GM12878 (cell line): Measurements from ENCODE around the gene EPN1. TPM values are rescaled to one million over a fixed set of nuclear protein-coding genes. Genes with fewer than 3 reads are reported as not detected.

Experiments used
- ATAC-seq: fragments of 200-7000 bp; cut with Tn5 transposase; 3 replicates; pipeline ENCODE4 v1.9.1; 2020; ENCODE audit warnings: mild to moderate bottlenecking, moderate library complexity
- BruUV-seq: library from RNA; stranded (reverse); fragments of 400-500 nt; replicated peaks from 2 replicates; lab custom pipeline; 2021; lab: Mats Ljungman, UMichigan
- CTCF ChIA-PET: fragments of 300-600 bp; sonication (Branson Sonifier 250); formaldehyde crosslinking; extraction: SDS; loops from one replicate; lab custom pipeline; 2021; ENCODE audit warnings: inconsistent platforms; lab: Yijun Ruan, JAX
- POLR2A ChIA-PET: fragments of 350-600 bp; formaldehyde crosslinking; extraction: SDS; loops from one replicate; lab custom pipeline; 2021; ENCODE audit warnings: inconsistent platforms; lab: Charles Lee
- RAD21 ChIA-PET: fragments of 300-600 bp; sonication (Branson Sonifier 250); formaldehyde crosslinking; loops from one replicate; lab custom pipeline; 2023; ENCODE audit warnings: antibody characterized with exemption; ENCODE audit not compliant: unreplicated experiment; lab: Charles Lee
- SMC1A ChIA-PET: fragments of 300-600 bp; sonication (Branson Sonifier 250); formaldehyde crosslinking; loops from one replicate; lab custom pipeline; 2023; ENCODE audit not compliant: unreplicated experiment, uncharacterized antibody; lab: Charles Lee
- DNase-seq: peaks from one replicate; pipeline ENCODE4 v3.0.0-alpha.2; 2011; ENCODE audit warnings: low read depth, low spot score
- FAIRE-seq: peaks from 3 replicates; lab custom pipeline; 2011; peaks lifted over from hg19 to GRCh38; lab: Jason Lieb, UNC
- H2AFZ ChIP-seq: 2 replicates; pipeline ENCODE4 v1.6.0; 2011; ENCODE audit warnings: low read depth, low read length, control low read depth; ENCODE audit not compliant: control insufficient read depth
- H3K27ac ChIP-seq: 2 replicates; pipeline ENCODE4 v1.5.1; 2011; ENCODE audit warnings: control low read depth; ENCODE audit not compliant: control insufficient read depth, insufficient read depth
- H3K27me3 ChIP-seq, 2 experiments: replicated peaks in 1 of 2; 2 replicates each; pipeline versions ENCODE4 v1.6.0 to v1.6.1; 2011; ENCODE audit warnings: low read length in 1 of 2; ENCODE audit not compliant: control insufficient read depth in 2 of 2, insufficient read depth in 2 of 2
- H3K36me3 ChIP-seq, 2 experiments: 2 replicates each; pipeline ENCODE4 v1.5.1; 2011; ENCODE audit warnings: low read length in 1 of 2; ENCODE audit not compliant: control insufficient read depth in 2 of 2, insufficient read depth in 2 of 2
- H3K4me1 ChIP-seq: 2 replicates; pipeline ENCODE4 v1.6.1; 2011; ENCODE audit warnings: mild to moderate bottlenecking, low read length, moderate library complexity, mixed read lengths; ENCODE audit not compliant: control insufficient read depth, insufficient read depth
- H3K4me2 ChIP-seq: 2 replicates; pipeline ENCODE4 v1.6.0; 2011; ENCODE audit warnings: control low read depth; ENCODE audit not compliant: control insufficient read depth, insufficient read depth
- H3K4me3 ChIP-seq: fragments of 200-600 bp; sonication (generic); 2 replicates; pipeline ENCODE4 v1.5.1; 2016
- H3K79me2 ChIP-seq: 2 replicates; pipeline ENCODE4 v1.6.0; 2011; ENCODE audit warnings: low read length; ENCODE audit not compliant: control insufficient read depth, insufficient read depth
- H3K9ac ChIP-seq: 2 replicates; pipeline ENCODE4 v1.8.0; 2011; ENCODE audit warnings: low read length, control low read depth, mixed read lengths; ENCODE audit not compliant: control insufficient read depth, insufficient read depth
- H3K9me3 ChIP-seq: replicated peaks from 3 replicates; pipeline ENCODE4 v1.5.1; 2011; ENCODE audit warnings: mild to moderate bottlenecking, low read length; ENCODE audit not compliant: control insufficient read depth, insufficient read depth
- H4K20me1 ChIP-seq: 2 replicates; pipeline ENCODE4 v1.6.0; 2011; ENCODE audit not compliant: control insufficient read depth, insufficient read depth
- ATF7 ChIP-seq: fragments of 450-650 bp; IDR thresholded peaks from 2 replicates; pipeline ENCODE4 v1.6.1; 2016; ENCODE audit warnings: low read depth, mild to moderate bottlenecking
- BACH1 ChIP-seq: fragments of 450-650 bp; IDR thresholded peaks from 2 replicates; pipeline ENCODE4 v1.6.1; 2017; ENCODE audit warnings: mild to moderate bottlenecking, borderline replicate concordance
- E2F4 ChIP-seq: IDR thresholded peaks from 2 replicates; pipeline ENCODE4 v1.6.1; 2012; ENCODE audit warnings: low read depth, low read length, improper control_type of control experiment
- ETV6 ChIP-seq, 2 experiments: fragments of 450-650 bp in 1 of 2; IDR thresholded peaks in 1 of 2; conservative IDR thresholded peaks in 1 of 2; 2 replicates each; pipeline ENCODE4 v1.6.1; 2014; ENCODE audit warnings: antibody characterized with exemption in 1 of 2, borderline replicate concordance in 1 of 2, low read depth in 1 of 2, mild to moderate bottlenecking in 1 of 2, moderate library complexity in 1 of 2
- FOXK2 ChIP-seq: fragments of 450-650 bp; IDR thresholded peaks from 2 replicates; pipeline ENCODE4 v1.6.1; 2017; ENCODE audit warnings: mild to moderate bottlenecking, moderate library complexity
- FOXM1 ChIP-seq: IDR thresholded peaks from 2 replicates; pipeline ENCODE4 v1.6.1; 2012; ENCODE audit warnings: low read depth, mild to moderate bottlenecking, inconsistent platforms, low read length, moderate library complexity
- HDGF ChIP-seq: fragments of 450-650 bp; IDR thresholded peaks from 2 replicates; pipeline ENCODE4 v1.6.1; 2016; ENCODE audit warnings: antibody characterized with exemption
- IRF3 ChIP-seq: fragments of 450-650 bp; IDR thresholded peaks from 2 replicates; pipeline ENCODE4 v1.6.1; 2014; ENCODE audit warnings: mild to moderate bottlenecking
- IRF4 ChIP-seq: IDR thresholded peaks from 2 replicates; pipeline ENCODE4 v1.6.1; 2011; ENCODE audit warnings: low read depth, low read length
- MYB ChIP-seq: fragments of 150-350 bp; IDR thresholded peaks from 2 replicates; pipeline ENCODE4 v1.6.1; 2014; ENCODE audit warnings: mild to moderate bottlenecking, low read depth, low read length, borderline replicate concordance
- RFX5 ChIP-seq: IDR thresholded peaks from 2 replicates; pipeline ENCODE4 v1.6.1; 2011; ENCODE audit warnings: low read depth, low read length, improper control_type of control experiment
- SIN3A ChIP-seq: IDR thresholded peaks from 2 replicates; pipeline ENCODE4 v1.6.1; 2012; ENCODE audit warnings: low read depth, low read length, improper control_type of control experiment
- SKIL ChIP-seq: fragments of 450-650 bp; IDR thresholded peaks from 2 replicates; pipeline ENCODE4 v1.6.1; 2017; ENCODE audit warnings: mild to moderate bottlenecking, low read depth, inconsistent platforms; ENCODE audit not compliant: poor library complexity, severe bottlenecking
- SMC3 ChIP-seq: IDR thresholded peaks from 2 replicates; pipeline ENCODE4 v1.6.1; 2011; ENCODE audit warnings: low read length, improper control_type of control experiment, borderline replicate concordance
- STAT3 ChIP-seq: IDR thresholded peaks from 2 replicates; pipeline ENCODE4 v1.6.1; 2011; ENCODE audit warnings: low read depth, low read length, improper control_type of control experiment
- TCF3 ChIP-seq: IDR thresholded peaks from 2 replicates; pipeline ENCODE4 v1.6.1; 2012; ENCODE audit warnings: low read depth, mild to moderate bottlenecking, low read length, borderline replicate concordance; ENCODE audit not compliant: insufficient read depth
- ZNF384 ChIP-seq: IDR thresholded peaks from 2 replicates; pipeline ENCODE4 v1.6.1; 2012; ENCODE audit warnings: low read depth, mild to moderate bottlenecking, low read length, improper control_type of control experiment, borderline replicate concordance
- ZNF622 ChIP-seq: fragments of 450-650 bp; IDR thresholded peaks from 2 replicates; pipeline ENCODE4 v1.6.1; 2017; ENCODE audit warnings: mild to moderate bottlenecking, inconsistent platforms
- WGBS: methylation state at CpG from one replicate; pipeline ENCODE4 v1.1.6; 2016; ENCODE audit warnings: low lambda C conversion rate; ENCODE audit not compliant: insufficient replicate concordance, insufficient coverage; ENCODE audit errors: missing lambda C conversion rate; 5-methylcytosine and 5-hydroxymethylcytosine counted together
- in situ Hi-C: fragments of 300-500 bp; cut with MboI; formaldehyde crosslinking; loops from 9 replicates; pipeline ENCODE4 v1.14.3; 2018; ENCODE audit warnings: mixed read lengths
- intact Hi-C: fragments of 100-400 bp; cut with micrococcal nuclease; formaldehyde crosslinking; loops from one replicate; pipeline ENCODE4 v1.14.2; 2022; ENCODE audit not compliant: unreplicated experiment
- polyA plus RNA-seq, 11 experiments: library from polyadenylated mRNA; depleted of rRNA in 4 of 11; unstranded in 6 of 11; stranded (reverse) in 5 of 11; fragments of >200 nt; fragmentation: Nextera tagmentation in 4 of 11; fragmentation: Illumina TruSeq in 1 of 11; extraction: Ambion mirVana in 4 of 11; extraction: Trizol in 1 of 11; gene quantifications; 1 replicate in 1 of 11; 2 replicates in 10 of 11; pipeline versions ENCODE4 v1.2.1 to v1.2.3, GENCODE V29; 2011 to 2016; ENCODE audit warnings: inconsistent platforms in 2 of 11, missing spikeins in 2 of 11, low read depth in 1 of 11
- total RNA-seq, 4 experiments: library from RNA; depleted of rRNA in 3 of 4; stranded (reverse); fragments of >200 nt in 3 of 4; fragmentation: Illumina TruSeq in 1 of 4; extraction: Trizol in 1 of 4; gene quantifications; 2 replicates each; pipeline versions ENCODE4 v1.2.1 to v1.2.3, GENCODE V29; 2013 to 2021

The EPN1 gene
- total and polyA plus RNA-seq, 10 of the 15 experiments (the other 5 are each of a cell fraction or from before 2014, with no cell fraction given), result 0.11 to 88.5 (median 10.6) TPM

- H3K27me3 ChIP-seq, result no peaks in the 10 kb centered on the region
- CTCF ChIA-PET, result interaction anchor here (0.6 to 3.6 kb wide), 29 partner anchors 9 to 1275 kb away, joined by 3 to 85 read pairs (median 4); partner anchors contain the start of genes FIZ1, PPP1R12C, ZNF524 and ZNF581
- FAIRE-seq (no peak), DNase-seq (peak; percentile 95), ATAC-seq (peak; percentile 52)
- H3K4me3 ChIP-seq, result peak overlapping the region; percentile 75
- peak overlapping the region; percentile 96 for H2AFZ ChIP-seq
- RAD21 ChIA-PET, result interaction anchor here (0.7 to 1.6 kb wide), 10 partner anchors 11 to 1463 kb away, joined by 3 to 34 read pairs (median 4); partner anchors contain the start of genes TSEN34 and ZNF581
- SMC1A ChIA-PET, result interaction anchor here (0.7 to 2.6 kb wide), 7 partner anchors 11 to 156 kb away, joined by 3 to 28 read pairs (median 4); partner anchors contain the start of gene ZNF784
- H3K4me2 ChIP-seq, result peak overlapping the region; percentile 90; the same call in 1 of the 2 replicates
- peaks cover 0 to 4% of the 10 kb centered on the region in 2 experiments; a peak in 3 of 4 replicates for H3K36me3 ChIP-seq
- H3K79me2 ChIP-seq, result peaks cover 47% of the 10 kb centered on the region
- POLR2A ChIA-PET, result interaction anchor here (0.7 to 1.6 kb wide), 15 partner anchors 9 to 661 kb away, joined by 3 to 12 read pairs (median 6); partner anchors contain the start of genes FIZ1, ZNF524, ZNF581 and ZNF784
- in situ Hi-C loops, result loop anchor here (5.0 to 25.0 kb wide), 3 partner anchors 659 to 1516 kb away; partner anchors contain the start of genes CNOT3, LENG9 and ZSCAN5A
- WGBS, result under 1% methylated on average over 56 of the region's 57 CpGs
- peaks cover 17% of the 10 kb centered on the region for H3K4me1 ChIP-seq
- peak overlapping the region; percentile 100 for H3K27ac ChIP-seq
- BruUV-seq, result TSS peak; percentile 86
- peak overlapping the region; percentile 99 for H3K9ac ChIP-seq
- H3K9me3 ChIP-seq, result no peaks in the 10 kb centered on the region
- H4K20me1 ChIP-seq, result peaks cover 9% of the 10 kb centered on the region
- intact Hi-C loops, result loop anchor here (2.0 kb wide), 1 partner anchor 25 kb away; no protein-coding TSS in a partner anchor
- TF ChIP-seq SMC3 (peak; percentile 81), ATF7 (peak; percentile 75; the same call in 1 of the 2 replicates), ZNF622 (no peak), SKIL (no peak), E2F4 (0 out of 2 replicates have a peak, but pooled peaks have one; percentile 25), IRF4 (peak; percentile 43; the same call in 1 of the 2 replicates), HDGF (peak; percentile 1; the same call in 1 of the 2 replicates), FOXK2 (peak; percentile 74), RFX5 (peak; percentile 56; the same call in 1 of the 2 replicates), ETV6 (conservative IDR thresholded peaks at IDR 0.05 in 1 of 2, IDR thresholded peaks at IDR 0.05 in 1 of 2; ENCODE audit: borderline replicate concordance in 1 of 2, low read depth in 1 of 2) (0 out of 4 replicates have a peak, but pooled peaks of 1 of the 2 experiments have one; percentile 31), STAT3 (peak; percentile 34; the same call in 1 of the 2 replicates), IRF3 (peak; percentile 40; the same call in 1 of the 2 replicates), MYB (peak; percentile 61; the same call in 1 of the 2 replicates), BACH1 (peak; percentile 85), TCF3 (0 out of 2 replicates have a peak, but pooled peaks have one; percentile 47), FOXM1 (peak; percentile 66; the same call in 1 of the 2 replicates), SIN3A (peak; percentile 88), ZNF384 (peak; percentile 71)
These were observed 21.2 kb upstream of the EPN1 start for GRCh38 chr19:55653651-55654322.
